Ovary (tissue), 3 donors: Measurements from ENCODE around the gene FANCG.

Experiments used
- CTCF ChIP-seq, 3 donors: fragments of 450-650 bp in 2 of 3; fragments of 200-600 bp in 1 of 3; IDR thresholded peaks; one replicate each; pipeline versions ENCODE4 v1.5.1 to v1.8.0; 2016 to 2022; ENCODE audit warnings: antibody characterized with exemption in 3 of 3, mild to moderate bottlenecking in 1 of 3
- EP300 ChIP-seq: sonication (generic); formaldehyde crosslinking; IDR thresholded peaks from one replicate; pipeline ENCODE4 v1.6.1; 2017; ENCODE audit warnings: antibody characterized with exemption
- POLR2A ChIP-seq: fragments of 450-650 bp; IDR thresholded peaks from one replicate; pipeline ENCODE4 v1.6.1; 2017; ENCODE audit warnings: antibody characterized with exemption, mild to moderate bottlenecking, moderate library complexity
- donor health status: DM: no; HTN: no; CAD: no.

- TF ChIP-seq EP300 (no peak), CTCF (IDR thresholded peaks at IDR 0.05) (no peak), POLR2A (no peak)
These were observed 36.8 kb upstream of the FANCG start for GRCh38 chr9:35116539-35116897.
